HG03108 (cell line): ENCODE measurements around the gene SFMBT1.
A peak's percentile ranks its signal among the peaks of the same experiment; 100 is the strongest.

Source experiments
- ATAC-seq: cut with Tn5 transposase; IDR thresholded peaks from one replicate; pipeline ENCODE4 v1.9.1; 2021; ENCODE audit warnings: moderate library complexity; ENCODE audit not compliant: unreplicated experiment

The SFMBT1 gene

GRCh38 chr3:53045518-53046170, at the start of gene SFMBT1:
Gene SFMBT1 (minus strand): TSS chr3:53046073. CDS start chr3:52969128, 76,945 bp downstream.
- peak; percentile 26 for ATAC-seq

- no peak for ATAC-seq
Measured at GRCh38 chr3:53092942-53093341, 47.1 kb upstream of the SFMBT1 start.

- ATAC-seq = no peak
Measured at GRCh38 chr3:53092216-53092615, 46.3 kb upstream of the SFMBT1 start.

GRCh38 chr3:53091011-53091410, 45.1 kb upstream of the SFMBT1 start:
- ATAC-seq = no peak

- no peak for ATAC-seq
Measured at GRCh38 chr3:53089511-53089910, 43.6 kb upstream of the SFMBT1 start.

GRCh38 chr3:53085476-53085875, 39.6 kb upstream of the SFMBT1 start:
- no peak for ATAC-seq

- no peak for ATAC-seq
Measured at GRCh38 chr3:53084310-53085001, 38.6 kb upstream of the SFMBT1 start.

GRCh38 chr3:53083949-53084309, 38.1 kb upstream of the SFMBT1 start:
- ATAC-seq = no peak

- no peak for ATAC-seq
Measured at GRCh38 chr3:53083521-53083920, 37.6 kb upstream of the SFMBT1 start.

GRCh38 chr3:53082736-53083135, 36.9 kb upstream of the SFMBT1 start:
- no peak for ATAC-seq

- no peak for ATAC-seq
Measured at GRCh38 chr3:53081318-53081717, 35.4 kb upstream of the SFMBT1 start.

- no peak for ATAC-seq
Measured at GRCh38 chr3:53080612-53081205, 34.8 kb upstream of the SFMBT1 start.

GRCh38 chr3:53079791-53080555, 34.1 kb upstream of the SFMBT1 start:
- no peak for ATAC-seq

- no peak for ATAC-seq
Measured at GRCh38 chr3:53079147-53079546, 33.3 kb upstream of the SFMBT1 start.

GRCh38 chr3:53078656-53079055, 32.8 kb upstream of the SFMBT1 start:
- no peak for ATAC-seq

GRCh38 chr3:53077476-53078220, 31.8 kb upstream of the SFMBT1 start:
- ATAC-seq = no peak

GRCh38 chr3:53075743-53076140, 29.9 kb upstream of the SFMBT1 start:
- ATAC-seq = no peak

GRCh38 chr3:53074761-53075742, 29.2 kb upstream of the SFMBT1 start:
- no peak for ATAC-seq

- no peak for ATAC-seq
Measured at GRCh38 chr3:53074366-53074696, 28.5 kb upstream of the SFMBT1 start.
